H1 (cell line): ENCODE measurements around the gene ASIC2. TPM values are rescaled to one million over a fixed set of nuclear protein-coding genes. Genes with fewer than 3 reads are reported as not detected.

Experiments
- CTCF ChIA-PET: fragments of 300-600 bp; sonication (Branson Sonifier 250); formaldehyde crosslinking; loops from one replicate; lab custom pipeline; 2021; ENCODE audit not compliant: partially characterized antibody; lab: Charles Lee
- POLR2A ChIA-PET: fragments of 300-600 bp; sonication (Branson Sonifier 250); formaldehyde crosslinking; loops from one replicate; lab custom pipeline; 2021; ENCODE audit warnings: inconsistent platforms; ENCODE audit not compliant: partially characterized antibody; lab: Charles Lee
- DNase-seq, 2 experiments: peaks; one replicate each; pipeline versions ENCODE4 v3.0.0 to v3.0.0-alpha.2; 2010 to 2022; ENCODE audit warnings: low spot score in 2 of 2, low read depth in 1 of 2, mixed read lengths in 1 of 2
- FAIRE-seq: peaks from 2 replicates; lab custom pipeline; 2011; peaks lifted over from hg19 to GRCh38; lab: Jason Lieb, UNC
- H2AFZ ChIP-seq: 2 replicates; pipeline ENCODE4 v1.8.1; 2012; ENCODE audit warnings: low read length, inconsistent platforms
- H2AK5ac ChIP-seq: 2 replicates; pipeline ENCODE4 v1.6.1; 2013; ENCODE audit warnings: low read depth, low read length
- H2BK120ac ChIP-seq: replicated peaks from 2 replicates; pipeline ENCODE3; 2013; ENCODE audit warnings: low read depth, low read length, inconsistent platforms
- H2BK12ac ChIP-seq: 2 replicates; pipeline ENCODE4 v1.6.1; 2013; ENCODE audit warnings: low read depth, low read length
- H2BK15ac ChIP-seq: 2 replicates; pipeline ENCODE4 v1.6.1; 2013; ENCODE audit warnings: low read length
- H2BK20ac ChIP-seq: 2 replicates; pipeline ENCODE4 v1.6.1; 2013; ENCODE audit warnings: low read length
- H2BK5ac ChIP-seq: 2 replicates; pipeline ENCODE4 v1.6.1; 2013; ENCODE audit warnings: low read depth, low read length
- H3K14ac ChIP-seq: 2 replicates; pipeline ENCODE4 v1.6.1; 2013; ENCODE audit warnings: inconsistent platforms; ENCODE audit not compliant: insufficient read length
- H3K18ac ChIP-seq: 2 replicates; pipeline ENCODE4 v1.6.1; 2013; ENCODE audit warnings: low read length; ENCODE audit errors: extremely low read depth
- H3K23ac ChIP-seq: 2 replicates; pipeline ENCODE4 v1.6.1; 2013; ENCODE audit warnings: inconsistent platforms; ENCODE audit not compliant: insufficient read length
- H3K23me2 ChIP-seq: 2 replicates; pipeline ENCODE4 v1.6.1; 2013; ENCODE audit warnings: low read depth, low read length
- H3K27ac ChIP-seq: 2 replicates; pipeline ENCODE4 v1.6.1; 2011; ENCODE audit warnings: low read depth, low read length, inconsistent platforms
- H3K27me3 ChIP-seq, 4 experiments: replicated peaks in 1 of 4; 1 replicate in 1 of 4; 2 replicates in 3 of 4; pipeline versions ENCODE4 v1.6.1 to v1.8.1; 2011 to 2013; ENCODE audit warnings: low read length in 3 of 4, mild to moderate bottlenecking in 3 of 4, inconsistent platforms in 2 of 4, mixed read lengths in 2 of 4, moderate library complexity in 1 of 4; ENCODE audit not compliant: control insufficient read depth in 3 of 4, insufficient read depth in 3 of 4; ENCODE audit errors: extremely low read depth in 1 of 4
- H3K36me3 ChIP-seq, 4 experiments: 2 replicates each; pipeline versions ENCODE4 v1.6.1 to v1.8.1; 2011 to 2013; ENCODE audit warnings: mild to moderate bottlenecking in 4 of 4, low read length in 3 of 4, moderate library complexity in 2 of 4, control low read depth in 1 of 4, inconsistent platforms in 1 of 4; ENCODE audit not compliant: insufficient read depth in 4 of 4, control insufficient read depth in 2 of 4
- H3K4ac ChIP-seq: replicated peaks from 2 replicates; pipeline ENCODE3; 2013; ENCODE audit warnings: low read length, low read depth, mixed read lengths, inconsistent platforms; ENCODE audit not compliant: insufficient read length
- H3K4me1 ChIP-seq, 4 experiments: replicated peaks in 1 of 4; 1 replicate in 1 of 4; 2 replicates in 3 of 4; pipeline versions ENCODE4 v1.6.1 to v1.8.1; 2011 to 2013; ENCODE audit warnings: low read length in 3 of 4, inconsistent platforms in 2 of 4, mixed read lengths in 1 of 4; ENCODE audit not compliant: insufficient read depth in 4 of 4, control insufficient read depth in 3 of 4
- H3K4me2 ChIP-seq, 2 experiments: 2 replicates each; pipeline versions ENCODE4 v1.6.1 to v1.8.1; 2011 to 2013; ENCODE audit warnings: low read depth in 2 of 2, low read length in 2 of 2, control low read depth in 1 of 2, inconsistent platforms in 1 of 2, mild to moderate bottlenecking in 1 of 2; ENCODE audit not compliant: insufficient read depth in 1 of 2
- H3K4me3 ChIP-seq, 4 experiments: fragments of 200-600, 300-600 bp in 1 of 4; sonication (generic), shearing (Covaris generic), sonication (Bioruptor Twin) in 1 of 4; 2 replicates each; pipeline versions ENCODE4 v1.5.1 to v1.8.1; 2011 to 2016; ENCODE audit warnings: low read length in 4 of 4, low read depth in 3 of 4, control low read depth in 2 of 4, inconsistent platforms in 2 of 4, mild to moderate bottlenecking in 2 of 4, mixed read lengths in 1 of 4, moderate library complexity in 1 of 4; ENCODE audit not compliant: insufficient read depth in 2 of 4; ENCODE audit errors: extremely low read depth in 1 of 4
- H3K56ac ChIP-seq: replicated peaks from 2 replicates; pipeline ENCODE3; 2013; ENCODE audit warnings: low read depth, mild to moderate bottlenecking, mixed read lengths, low read length, inconsistent platforms; ENCODE audit not compliant: insufficient read length
- H3K79me1 ChIP-seq: 2 replicates; pipeline ENCODE4 v1.6.1; 2013; ENCODE audit warnings: low read depth, low read length, control low read depth
- H3K79me2 ChIP-seq, 2 experiments: 2 replicates each; pipeline versions ENCODE4 v1.6.1 to v1.8.1; 2012 to 2013; ENCODE audit warnings: low read length in 2 of 2, mild to moderate bottlenecking in 2 of 2, inconsistent platforms in 1 of 2; ENCODE audit not compliant: insufficient read depth in 2 of 2, control insufficient read depth in 1 of 2
- H3K9ac ChIP-seq, 4 experiments: replicated peaks in 1 of 4; 1 replicate in 1 of 4; 2 replicates in 3 of 4; pipeline versions ENCODE4 v1.6.1 to v1.8.1; 2011 to 2013; ENCODE audit warnings: low read depth in 3 of 4, low read length in 3 of 4, control low read depth in 2 of 4, mild to moderate bottlenecking in 2 of 4, moderate library complexity in 2 of 4, inconsistent platforms in 1 of 4; ENCODE audit errors: extremely low read depth in 1 of 4
- H3K9me3 ChIP-seq, 2 experiments: 2 replicates each; pipeline versions ENCODE4 v1.6.1 to v1.8.1; 2012 to 2013; ENCODE audit warnings: mild to moderate bottlenecking in 2 of 2, moderate library complexity in 2 of 2, control low read depth in 1 of 2, inconsistent platforms in 1 of 2, low read depth in 1 of 2, low read length in 1 of 2, mixed read lengths in 1 of 2; ENCODE audit not compliant: insufficient read depth in 2 of 2
- H4K20me1 ChIP-seq, 2 experiments: replicated peaks in 1 of 2; 2 replicates each; pipeline versions ENCODE3 to v1.8.1; 2011 to 2013; ENCODE audit warnings: inconsistent platforms in 2 of 2, low read length in 2 of 2, mild to moderate bottlenecking in 1 of 2; ENCODE audit not compliant: insufficient read depth in 2 of 2, control insufficient read depth in 1 of 2
- H4K5ac ChIP-seq: 2 replicates; pipeline ENCODE4 v1.6.1; 2013; ENCODE audit warnings: low read length, low read depth, mixed read lengths, inconsistent platforms; ENCODE audit not compliant: insufficient read length
- H4K8ac ChIP-seq: 2 replicates; pipeline ENCODE4 v1.8.0; 2013; ENCODE audit warnings: mild to moderate bottlenecking, moderate library complexity, low read length, inconsistent platforms; ENCODE audit not compliant: insufficient read depth; ENCODE audit errors: extremely low read depth
- H4K91ac ChIP-seq: replicated peaks from 2 replicates; pipeline ENCODE3; 2013; ENCODE audit warnings: low read length, mixed read lengths, inconsistent platforms; ENCODE audit not compliant: insufficient read length
- CBX5 ChIP-seq: fragments of 300-800, 300-1000 bp; sonication (generic); IDR thresholded peaks from 2 replicates; pipeline ENCODE4 v1.7.1; 2016; ENCODE audit warnings: antibody characterized with exemption, low read length, low read depth
- CBX8 ChIP-seq: fragments of 300-800, 300-1000 bp; sonication (generic); IDR thresholded peaks from 2 replicates; pipeline ENCODE4 v1.7.1; 2016; ENCODE audit warnings: low read depth, low read length, borderline replicate concordance
- CHD1 ChIP-seq: IDR thresholded peaks from 2 replicates; pipeline ENCODE4 v1.6.1; 2012; ENCODE audit warnings: low read depth, low read length, improper control_type of control experiment
- KDM1A ChIP-seq: fragments of 200-600, 300-600 bp; sonication (generic); IDR thresholded peaks from 2 replicates; pipeline ENCODE4 v1.7.1; 2016; ENCODE audit warnings: mild to moderate bottlenecking, low read length, borderline replicate concordance
- MAX ChIP-seq: IDR thresholded peaks from 2 replicates; pipeline ENCODE4 v1.6.1; 2012; ENCODE audit warnings: inconsistent platforms
- RBBP5 ChIP-seq: IDR thresholded peaks from 2 replicates; pipeline ENCODE4 v1.7.1; 2012; ENCODE audit warnings: low read depth, mild to moderate bottlenecking, inconsistent platforms, low read length, moderate library complexity, borderline replicate concordance
- RXRA ChIP-seq: IDR thresholded peaks from 2 replicates; pipeline ENCODE4 v1.6.1; 2011; ENCODE audit warnings: low read depth, mild to moderate bottlenecking, low read length, moderate library complexity; ENCODE audit not compliant: insufficient read depth
- SIN3A ChIP-seq, 2 experiments: IDR thresholded peaks in 1 of 2; conservative IDR thresholded peaks in 1 of 2; 2 replicates each; pipeline ENCODE4 v1.6.1; 2011 to 2012; ENCODE audit warnings: low read length in 2 of 2, improper control_type of control experiment in 1 of 2, low read depth in 1 of 2, mild to moderate bottlenecking in 1 of 2
- SUZ12 ChIP-seq: fragments of 200-600 bp; sonication (generic); IDR thresholded peaks from 2 replicates; pipeline ENCODE4 v1.6.1; 2012; ENCODE audit warnings: mild to moderate bottlenecking, inconsistent platforms, low read length, moderate library complexity, mixed read lengths
- ZNF274 ChIP-seq: IDR thresholded peaks from 2 replicates; pipeline ENCODE4 v1.7.0; 2012; ENCODE audit warnings: low read length, borderline replicate concordance; ENCODE audit errors: extremely low read depth
- WGBS, 2 experiments: shearing (Covaris generic) in 1 of 2; methylation state at CpG; one replicate each; pipeline versions ENCODE4 v1.1.6 to v1.1.7; 2013 to 2015; ENCODE audit warnings: low lambda C conversion rate in 2 of 2, mixed read lengths in 2 of 2, inconsistent platforms in 1 of 2, low coverage in 1 of 2, missing lambda C conversion rate in 1 of 2; ENCODE audit not compliant: insufficient replicate concordance in 2 of 2, insufficient coverage in 1 of 2, insufficient read length in 1 of 2; ENCODE audit errors: extremely low coverage in 1 of 2, missing lambda C conversion rate in 1 of 2; 5-methylcytosine and 5-hydroxymethylcytosine counted together
- polyA plus RNA-seq, 7 experiments: library from polyadenylated mRNA; depleted of rRNA in 3 of 7; stranded (reverse) in 5 of 7; unstranded in 2 of 7; fragments of >200 nt in 5 of 7; fragments of 200-250 nt in 2 of 7; gene quantifications; 1 replicate in 5 of 7; 2 replicates in 1 of 7; 4 replicates in 1 of 7; pipeline versions ENCODE4 v1.2.1 to v1.2.3, GENCODE V29; 2011 to 2013; ENCODE audit warnings: missing spikeins in 2 of 7, mixed read lengths in 2 of 7
- total RNA-seq: library from RNA; stranded (reverse); fragmentation: NEBNext Ultra II Directional; extraction: Animal tissue kit (Norgen Biotek cat#: 25700); gene quantifications from 2 replicates; pipeline ENCODE4 v1.2.1, GENCODE V29; 2021
- TF ChIP-seq, protein P1 (sequence below), 3 experiments: IDR thresholded peaks; 1 replicate in 2 of 3; 2 replicates in 1 of 3; pipeline versions ENCODE4 v1.5.1 to v1.6.1; 2011; ENCODE audit warnings: low read length in 3 of 3, mild to moderate bottlenecking in 3 of 3, inconsistent platforms in 2 of 3, low read depth in 1 of 3, moderate library complexity in 1 of 3; ENCODE audit not compliant: insufficient read depth in 1 of 3; ENCODE audit errors: control extremely low read depth in 1 of 3

The ASIC2 gene
- total and polyA plus RNA-seq, 2 of the 8 experiments (the other 6 are each of a cell fraction or from before 2014, with no cell fraction given) = 0.86 to 1.2 TPM

DNA sequence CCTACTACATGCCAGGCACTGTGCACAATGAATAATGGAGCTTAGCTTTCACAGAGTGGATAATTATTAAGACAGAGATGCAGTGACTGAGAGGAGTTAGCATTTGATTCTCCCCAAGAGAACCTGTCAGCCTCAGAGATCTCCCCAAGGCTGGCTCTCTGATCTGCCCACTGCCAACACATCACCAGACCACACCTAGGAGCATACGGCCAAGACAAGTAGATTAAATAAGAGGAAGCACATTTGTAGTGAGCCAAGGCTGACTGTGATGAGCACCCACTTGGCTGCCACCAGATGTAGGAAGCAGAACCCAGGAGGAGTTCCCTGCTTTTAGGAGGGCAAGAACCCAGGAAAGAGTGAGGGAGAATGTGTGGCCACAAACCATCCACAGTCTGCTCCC, 171.3 kb downstream of the ASIC2 start:
- CTCF ChIA-PET = interaction anchor here (0.6 to 1.6 kb wide), 2 partner anchors 26 to 180 kb away, joined by 3 read pairs; no protein-coding TSS in a partner anchor
- Histone ChIP-seq H2BK12ac (no peak overlapping the region), H3K14ac (no peak overlapping the region), H3K79me2 (no peaks in the 10 kb centered on the region), H2AK5ac (no peak overlapping the region), H3K36me3 (no peaks in the 10 kb centered on the region), H2BK5ac (no peak overlapping the region), H3K18ac (no peak overlapping the region), H3K79me1 (no peaks in the 10 kb centered on the region), H4K8ac (no peak overlapping the region), H3K23ac (no peak overlapping the region), H3K23me2 (no peaks in the 10 kb centered on the region), H4K5ac (no peak overlapping the region), H4K20me1 (no peaks in the 10 kb centered on the region), H2BK15ac (no peak overlapping the region), H3K9me3 (no peaks in the 10 kb centered on the region), H2AFZ (no peak overlapping the region), H3K27me3 (no peaks in the 10 kb centered on the region; a peak in 1 of 7 replicates), H2BK120ac (no peak overlapping the region), H3K27ac (no peak overlapping the region), H3K4me1 (no peaks in the 10 kb centered on the region), H4K91ac (no peak overlapping the region), H3K9ac (no peak overlapping the region), H3K4me2 (no peak overlapping the region), H2BK20ac (no peak overlapping the region), H3K4ac (no peak overlapping the region), H3K4me3 (no peak overlapping the region), H3K56ac (no peak overlapping the region)
- WGBS, 2 experiments = 82% methylated on average over 1 of the region's 1 CpG; no CpG with 5 or more reads in 1 of the 2 experiments
- FAIRE-seq (no peak), DNase-seq (no peak)
- POLR2A ChIA-PET = no interaction called here
- TF ChIP-seq RXRA (no peak), CBX5 (no peak), KDM1A (no peak), ZNF274 (no peak), CHD1 (no peak), CBX8 (no peak), SIN3A (conservative IDR thresholded peaks at IDR 0.05 in 1 of 2, IDR thresholded peaks at IDR 0.05 in 1 of 2; ENCODE audit: low read depth in 1 of 2, low read length in 2 of 2) (no peak), MAX (no peak), RBBP5 (no peak), SUZ12 (no peak)
- TF ChIP-seq, protein P1, sequence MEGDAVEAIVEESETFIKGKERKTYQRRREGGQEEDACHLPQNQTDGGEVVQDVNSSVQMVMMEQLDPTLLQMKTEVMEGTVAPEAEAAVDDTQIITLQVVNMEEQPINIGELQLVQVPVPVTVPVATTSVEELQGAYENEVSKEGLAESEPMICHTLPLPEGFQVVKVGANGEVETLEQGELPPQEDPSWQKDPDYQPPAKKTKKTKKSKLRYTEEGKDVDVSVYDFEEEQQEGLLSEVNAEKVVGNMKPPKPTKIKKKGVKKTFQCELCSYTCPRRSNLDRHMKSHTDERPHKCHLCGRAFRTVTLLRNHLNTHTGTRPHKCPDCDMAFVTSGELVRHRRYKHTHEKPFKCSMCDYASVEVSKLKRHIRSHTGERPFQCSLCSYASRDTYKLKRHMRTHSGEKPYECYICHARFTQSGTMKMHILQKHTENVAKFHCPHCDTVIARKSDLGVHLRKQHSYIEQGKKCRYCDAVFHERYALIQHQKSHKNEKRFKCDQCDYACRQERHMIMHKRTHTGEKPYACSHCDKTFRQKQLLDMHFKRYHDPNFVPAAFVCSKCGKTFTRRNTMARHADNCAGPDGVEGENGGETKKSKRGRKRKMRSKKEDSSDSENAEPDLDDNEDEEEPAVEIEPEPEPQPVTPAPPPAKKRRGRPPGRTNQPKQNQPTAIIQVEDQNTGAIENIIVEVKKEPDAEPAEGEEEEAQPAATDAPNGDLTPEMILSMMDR (IDR thresholded peaks at IDR 0.05; ENCODE audit: control extremely low read depth in 1 of 3, insufficient read depth in 1 of 3, low read depth in 1 of 3, low read length in 3 of 3) = no peak
